GM18505 (cell line): ENCODE data around the gene CRY2.

Experiments used
- ATAC-seq: cut with Tn5 transposase; IDR thresholded peaks from one replicate; pipeline ENCODE4 v1.9.1; 2021; ENCODE audit not compliant: unreplicated experiment
- POLR2A ChIP-seq: IDR thresholded peaks from 4 replicates; pipeline ENCODE4 v1.6.1; 2011; ENCODE audit warnings: borderline replicate concordance; ENCODE audit not compliant: insufficient read depth, insufficient read length; ENCODE audit errors: extremely low read depth

The CRY2 gene

GRCh38 chr11:45919806-45920530, 72.7 kb downstream of the CRY2 start:
- ATAC-seq: no peak
- TF ChIP-seq POLR2A: no peak

GRCh38 chr11:45920531-45921477, 73.5 kb downstream of the CRY2 start:
- TF ChIP-seq POLR2A: no peak
- ATAC-seq: no peak

GRCh38 chr11:45921561-45922424, 74.5 kb downstream of the CRY2 start:
- ATAC-seq: no peak
- TF ChIP-seq POLR2A: no peak

- no peak for ATAC-seq
- TF ChIP-seq POLR2A: no peak
These were observed 75.3 kb downstream of the CRY2 start, which contains the start of gene LARGE2 for GRCh38 chr11:45922425-45923082. Gene LARGE2, plus strand, starts transcription at chr11:45922656. Its CDS starts 227 bp downstream, at chr11:45922883.

- ATAC-seq: no peak
- no peak for TF ChIP-seq POLR2A
These were observed 77.0 kb downstream of the CRY2 start for GRCh38 chr11:45924036-45924915.

- no peak for ATAC-seq
- TF ChIP-seq POLR2A: no peak
These were observed 77.7 kb downstream of the CRY2 start for GRCh38 chr11:45924927-45925326.

GRCh38 chr11:45925550-45925949, 78.3 kb downstream of the CRY2 start:
- ATAC-seq: no peak
- TF ChIP-seq POLR2A: no peak

- TF ChIP-seq POLR2A: no peak
- no peak for ATAC-seq
These were observed 78.7 kb downstream of the CRY2 start for GRCh38 chr11:45926001-45926401.

- no peak for ATAC-seq
- no peak for TF ChIP-seq POLR2A
These were observed 79.5 kb downstream of the CRY2 start for GRCh38 chr11:45926536-45927331.

GRCh38 chr11:45927332-45927683, 80.0 kb downstream of the CRY2 start:
- no peak for TF ChIP-seq POLR2A
- ATAC-seq: no peak
